K562 (cell line): ENCODE data around the gene PIK3CB. TPM values are rescaled to one million over a fixed set of nuclear protein-coding genes. Genes with fewer than 3 reads are reported as not detected.

Experiments
- ATF1 ChIP-seq, 2 experiments: fragments of 450-650 bp in 1 of 2; IDR thresholded peaks; 2 replicates each; pipeline ENCODE4 v1.6.1; 2016; ENCODE audit warnings: missing compliant biosample characterization in 1 of 2, missing genetic modification characterization in 1 of 2
- FOXJ2 ChIP-seq: fragments of 200-800 bp; sonication (Bioruptor generic); IDR thresholded peaks from 2 replicates; pipeline ENCODE4 v1.6.1; 2016; ENCODE audit warnings: missing genetic modification characterization, missing compliant biosample characterization
- KLF6 ChIP-seq: fragments of 250-450 bp; sonication (Bioruptor Pico); IDR thresholded peaks from 2 replicates; pipeline ENCODE4 v1.4.0; 2020; ENCODE audit warnings: mild to moderate bottlenecking, moderate library complexity, borderline replicate concordance
- MYBL2 ChIP-seq, 2 experiments: fragments of 450-650 bp in 1 of 2; sonication (generic) in 1 of 2; formaldehyde crosslinking in 1 of 2; IDR thresholded peaks; 2 replicates each; pipeline versions ENCODE4 v1.6.1 to v1.8.1; 2017 to 2022; ENCODE audit warnings: borderline replicate concordance in 1 of 2, inconsistent platforms in 1 of 2, low read depth in 1 of 2, mild to moderate bottlenecking in 1 of 2, missing genetic modification reagents in 1 of 2, moderate library complexity in 1 of 2
- NFE2L1 ChIP-seq: fragments of 450-650 bp; IDR thresholded peaks from 2 replicates; pipeline ENCODE4 v1.6.1; 2016; ENCODE audit warnings: missing genetic modification characterization, low read depth, mild to moderate bottlenecking, missing compliant biosample characterization, moderate library complexity, borderline replicate concordance
- SREBF2 ChIP-seq: sonication (generic); formaldehyde crosslinking; IDR thresholded peaks from 2 replicates; pipeline ENCODE4 v1.4.0; 2020; ENCODE audit warnings: mild to moderate bottlenecking, missing genetic modification reagents
- TAF1 ChIP-seq: IDR thresholded peaks from 2 replicates; pipeline ENCODE4 v1.6.1; 2011; ENCODE audit warnings: mild to moderate bottlenecking, low read length, moderate library complexity; ENCODE audit not compliant: insufficient read depth, control insufficient read depth, severe bottlenecking; ENCODE audit errors: extremely low read depth
- polyA plus RNA-seq, 8 experiments: library from polyadenylated mRNA; depleted of rRNA in 4 of 8; stranded (reverse) in 5 of 8; unstranded in 3 of 8; fragments of >200 nt; fragmentation: Nextera tagmentation in 2 of 8; fragmentation: Illumina TruSeq in 1 of 8; extraction: Ambion mirVana in 2 of 8; extraction: Trizol in 1 of 8; gene quantifications; 2 replicates each; pipeline versions ENCODE4 v1.2.1 to v1.2.3, GENCODE V29; 2011 to 2014; ENCODE audit warnings: inconsistent platforms in 1 of 8, missing spikeins in 1 of 8
- total RNA-seq, 7 experiments: library from RNA; depleted of rRNA in 6 of 7; stranded (reverse); fragments of >200 nt in 6 of 7; fragmentation: Illumina TruSeq in 2 of 7; extraction: Trizol in 2 of 7; gene quantifications; 2 replicates each; pipeline versions ENCODE4 v1.2.1 to v1.2.3, GENCODE V29; 2011 to 2021; ENCODE audit warnings: low replicate concordance in 1 of 7
- TF ChIP-seq, protein P1 (sequence below): fragments of 450-650 bp; formaldehyde crosslinking; IDR thresholded peaks from 2 replicates; pipeline ENCODE4 v1.4.0; 2022; ENCODE audit warnings: missing genetic modification characterization
- TF ChIP-seq, protein P2 (sequence below): sonication (generic); formaldehyde crosslinking; IDR thresholded peaks from 2 replicates; pipeline ENCODE4 v1.8.0; 2022; ENCODE audit warnings: mild to moderate bottlenecking, missing genetic modification reagents, borderline replicate concordance
- TF ChIP-seq, protein P3 (sequence below), 2 experiments: fragments of 450-650 bp; IDR thresholded peaks; 2 replicates each; pipeline ENCODE4 v1.6.1; 2016; ENCODE audit warnings: mild to moderate bottlenecking in 2 of 2, borderline replicate concordance in 1 of 2, low read depth in 1 of 2, moderate library complexity in 1 of 2
- TF ChIP-seq, protein P4 (sequence below): sonication (generic); formaldehyde crosslinking; IDR thresholded peaks from 2 replicates; pipeline ENCODE4 v1.9.0; 2022; ENCODE audit warnings: mild to moderate bottlenecking, missing genetic modification reagents

PIK3CB gene
- total and polyA plus RNA-seq, 9 of the 15 experiments (the other 6 are each of a cell fraction or from before 2014, with no cell fraction given): 15.3 to 62.6 (median 28.3) TPM

DNA sequence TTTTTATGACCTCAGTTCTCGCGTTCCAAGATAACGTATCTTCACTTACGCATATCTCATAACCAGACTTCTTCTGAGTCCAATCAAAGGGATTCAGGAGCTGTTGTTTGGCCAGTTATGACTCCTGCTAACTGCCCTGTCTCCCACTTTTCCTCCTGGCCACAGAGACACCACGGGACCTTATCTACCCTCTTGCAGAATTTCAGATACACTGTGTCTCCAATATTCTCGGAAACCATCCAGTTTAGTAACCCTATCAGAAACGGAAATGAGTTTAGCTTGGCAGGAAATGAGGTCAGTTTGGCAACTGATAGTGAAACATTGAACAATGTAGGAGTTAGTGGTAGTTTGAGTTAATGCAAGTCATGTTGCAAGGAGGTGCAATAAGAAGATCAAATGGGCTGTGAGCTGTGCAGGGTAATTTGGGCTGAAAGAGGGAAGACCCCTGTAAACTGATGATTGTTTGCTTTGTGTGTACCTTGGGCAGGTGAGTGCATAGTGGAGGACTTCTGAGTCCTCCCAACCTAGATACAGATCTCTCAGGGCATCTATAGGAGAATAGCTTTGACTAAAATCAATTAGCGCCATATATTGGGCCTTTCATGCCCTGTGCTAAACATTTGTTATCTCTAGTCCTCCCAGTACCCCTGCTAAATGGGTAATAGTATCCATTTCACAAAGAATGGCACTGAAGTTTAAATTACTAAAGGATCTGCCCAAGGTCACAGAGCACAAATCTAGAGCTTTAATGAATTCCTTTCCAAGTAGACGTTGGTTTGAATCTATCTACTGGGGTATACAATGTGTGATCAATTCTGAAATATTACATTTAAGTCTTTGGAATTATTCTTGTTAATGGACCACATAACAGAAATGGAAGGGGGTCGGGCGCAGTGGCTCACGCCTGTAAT lies 41.3 kb upstream of the PIK3CB start (continued):
- TF ChIP-seq, protein P1, sequence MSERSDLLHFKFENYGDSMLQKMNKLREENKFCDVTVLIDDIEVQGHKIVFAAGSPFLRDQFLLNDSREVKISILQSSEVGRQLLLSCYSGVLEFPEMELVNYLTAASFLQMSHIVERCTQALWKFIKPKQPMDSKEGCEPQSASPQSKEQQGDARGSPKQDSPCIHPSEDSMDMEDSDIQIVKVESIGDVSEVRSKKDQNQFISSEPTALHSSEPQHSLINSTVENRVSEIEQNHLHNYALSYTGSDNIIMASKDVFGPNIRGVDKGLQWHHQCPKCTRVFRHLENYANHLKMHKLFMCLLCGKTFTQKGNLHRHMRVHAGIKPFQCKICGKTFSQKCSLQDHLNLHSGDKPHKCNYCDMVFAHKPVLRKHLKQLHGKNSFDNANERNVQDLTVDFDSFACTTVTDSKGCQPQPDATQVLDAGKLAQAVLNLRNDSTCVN (CRISPR knock-in tag): no peak
- peak; percentile 32 for TF ChIP-seq TAF1
- no peak for TF ChIP-seq ATF1 (CRISPR knock-in tag; IDR thresholded peaks at IDR 0.05)
- peak; percentile 93 for TF ChIP-seq ATF1 (tag; IDR thresholded peaks at IDR 0.05)
- TF ChIP-seq NFE2L1: peak; percentile 81
- TF ChIP-seq SREBF2: no peak
- peak; percentile 85 for TF ChIP-seq MYBL2 (IDR thresholded peaks at IDR 0.05; ENCODE audit: low read depth)
- TF ChIP-seq MYBL2 (CRISPR knock-in tag; IDR thresholded peaks at IDR 0.05; ENCODE audit: borderline replicate concordance): no peak
- peak; percentile 35; the same call in 1 of the 2 replicates for TF ChIP-seq KLF6 (CRISPR knock-in tag)
- TF ChIP-seq, protein P2, sequence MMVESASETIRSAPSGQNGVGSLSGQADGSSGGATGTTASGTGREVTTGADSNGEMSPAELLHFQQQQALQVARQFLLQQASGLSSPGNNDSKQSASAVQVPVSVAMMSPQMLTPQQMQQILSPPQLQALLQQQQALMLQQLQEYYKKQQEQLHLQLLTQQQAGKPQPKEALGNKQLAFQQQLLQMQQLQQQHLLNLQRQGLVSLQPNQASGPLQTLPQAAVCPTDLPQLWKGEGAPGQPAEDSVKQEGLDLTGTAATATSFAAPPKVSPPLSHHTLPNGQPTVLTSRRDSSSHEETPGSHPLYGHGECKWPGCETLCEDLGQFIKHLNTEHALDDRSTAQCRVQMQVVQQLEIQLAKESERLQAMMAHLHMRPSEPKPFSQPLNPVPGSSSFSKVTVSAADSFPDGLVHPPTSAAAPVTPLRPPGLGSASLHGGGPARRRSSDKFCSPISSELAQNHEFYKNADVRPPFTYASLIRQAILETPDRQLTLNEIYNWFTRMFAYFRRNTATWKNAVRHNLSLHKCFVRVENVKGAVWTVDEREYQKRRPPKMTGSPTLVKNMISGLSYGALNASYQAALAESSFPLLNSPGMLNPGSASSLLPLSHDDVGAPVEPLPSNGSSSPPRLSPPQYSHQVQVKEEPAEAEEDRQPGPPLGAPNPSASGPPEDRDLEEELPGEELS: no peak
- TF ChIP-seq, protein P3, sequence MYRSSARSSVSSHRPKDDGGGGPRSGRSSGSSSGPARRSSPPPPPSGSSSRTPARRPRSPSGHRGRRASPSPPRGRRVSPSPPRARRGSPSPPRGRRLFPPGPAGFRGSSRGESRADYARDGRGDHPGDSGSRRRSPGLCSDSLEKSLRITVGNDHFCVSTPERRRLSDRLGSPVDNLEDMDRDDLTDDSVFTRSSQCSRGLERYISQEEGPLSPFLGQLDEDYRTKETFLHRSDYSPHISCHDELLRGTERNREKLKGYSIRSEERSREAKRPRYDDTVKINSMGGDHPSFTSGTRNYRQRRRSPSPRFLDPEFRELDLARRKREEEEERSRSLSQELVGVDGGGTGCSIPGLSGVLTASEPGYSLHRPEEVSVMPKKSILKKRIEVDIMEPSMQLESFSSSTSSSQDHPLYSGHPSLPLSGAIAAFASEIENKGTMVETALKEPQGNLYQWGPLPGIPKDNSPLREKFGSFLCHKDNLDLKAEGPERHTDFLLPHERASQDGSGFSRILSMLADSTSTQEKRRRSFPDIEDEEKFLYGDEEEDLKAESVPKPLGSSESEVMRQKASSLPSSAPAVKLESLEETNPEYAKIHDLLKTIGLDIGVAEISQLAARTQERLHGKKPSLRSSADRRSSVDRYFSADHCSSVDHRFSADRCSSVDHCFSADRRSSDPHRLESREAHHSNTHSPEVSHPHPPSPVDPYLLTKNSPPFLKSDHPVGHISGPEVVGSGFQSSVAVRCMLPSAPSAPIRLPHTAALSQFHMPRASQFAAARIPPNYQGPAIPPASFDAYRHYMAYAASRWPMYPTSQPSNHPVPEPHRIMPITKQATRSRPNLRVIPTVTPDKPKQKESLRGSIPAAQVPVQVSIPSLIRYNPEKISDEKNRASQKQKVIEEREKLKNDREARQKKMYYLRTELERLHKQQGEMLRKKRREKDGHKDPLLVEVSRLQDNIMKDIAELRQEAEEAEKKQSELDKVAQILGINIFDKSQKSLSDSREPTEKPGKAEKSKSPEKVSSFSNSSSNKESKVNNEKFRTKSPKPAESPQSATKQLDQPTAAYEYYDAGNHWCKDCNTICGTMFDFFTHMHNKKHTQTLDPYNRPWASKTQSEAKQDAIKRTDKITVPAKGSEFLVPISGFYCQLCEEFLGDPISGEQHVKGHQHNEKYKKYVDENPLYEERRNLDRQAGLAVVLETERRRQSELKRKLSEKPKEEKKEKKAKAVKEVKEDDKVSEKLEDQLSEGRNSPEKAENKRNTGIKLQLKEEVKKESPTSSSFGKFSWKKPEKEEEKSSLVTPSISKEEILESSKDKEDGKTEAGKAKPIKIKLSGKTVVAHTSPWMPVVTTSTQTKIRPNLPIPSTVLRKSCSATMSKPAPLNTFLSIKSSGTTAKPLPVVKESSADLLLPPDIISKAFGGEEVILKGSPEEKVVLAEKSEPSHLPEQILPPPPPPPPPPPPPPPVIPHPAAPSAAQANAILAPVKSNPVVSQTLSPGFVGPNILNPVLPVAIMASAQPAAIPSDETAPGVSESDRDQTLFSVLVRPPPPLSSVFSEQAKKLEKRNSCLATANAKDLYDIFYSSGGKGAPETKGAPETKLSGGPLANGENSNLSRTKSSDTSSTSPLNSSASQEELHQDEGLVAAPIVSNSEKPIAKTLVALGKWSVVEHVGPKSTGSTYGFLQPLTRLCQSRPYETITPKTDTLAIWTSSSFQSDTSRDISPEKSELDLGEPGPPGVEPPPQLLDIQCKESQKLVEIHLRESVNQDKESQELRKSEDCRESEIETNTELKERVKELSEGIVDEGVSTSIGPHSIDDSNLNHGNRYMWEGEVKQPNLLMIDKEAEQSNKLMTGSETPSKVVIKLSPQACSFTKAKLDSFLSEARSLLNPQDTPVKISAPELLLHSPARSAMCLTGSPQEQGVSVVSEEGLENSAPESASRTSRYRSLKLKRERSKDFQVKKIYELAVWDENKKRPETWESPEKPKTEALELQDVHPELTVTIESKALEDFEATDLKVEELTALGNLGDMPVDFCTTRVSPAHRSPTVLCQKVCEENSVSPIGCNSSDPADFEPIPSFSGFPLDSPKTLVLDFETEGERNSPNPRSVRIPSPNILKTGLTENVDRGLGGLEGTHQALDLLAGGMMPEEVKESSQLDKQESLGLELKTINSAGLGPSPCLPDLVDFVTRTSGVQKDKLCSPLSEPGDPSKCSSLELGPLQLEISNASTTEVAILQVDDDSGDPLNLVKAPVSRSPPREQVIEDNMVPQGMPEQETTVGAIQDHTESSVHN (IDR thresholded peaks at IDR 0.05; ENCODE audit: borderline replicate concordance in 1 of 2, low read depth in 1 of 2): peak in 1 of 2 experiments; percentile 89; a peak in 2 of 4 replicates
- TF ChIP-seq, protein P4, sequence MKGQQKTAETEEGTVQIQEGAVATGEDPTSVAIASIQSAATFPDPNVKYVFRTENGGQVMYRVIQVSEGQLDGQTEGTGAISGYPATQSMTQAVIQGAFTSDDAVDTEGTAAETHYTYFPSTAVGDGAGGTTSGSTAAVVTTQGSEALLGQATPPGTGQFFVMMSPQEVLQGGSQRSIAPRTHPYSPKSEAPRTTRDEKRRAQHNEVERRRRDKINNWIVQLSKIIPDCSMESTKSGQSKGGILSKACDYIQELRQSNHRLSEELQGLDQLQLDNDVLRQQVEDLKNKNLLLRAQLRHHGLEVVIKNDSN (CRISPR knock-in tag): peak; percentile 75
- TF ChIP-seq FOXJ2 (tag): no peak
